ENCODE results near the gene SNAPC2.
"Not testable (repeated sequence)": the region's sequence is repeated elsewhere in the genome, so short reads cannot be mapped to it uniquely, and the experiment has no call there.

The SNAPC2 gene

GRCh38 chr19:7888145-7888825 lies 31.9 kb upstream of the SNAPC2 start, which contains the start of gene LRRC8E:
TSS of gene LRRC8E (plus strand) at chr19:7888510. CDS start at chr19:7895604, 7,094 bp downstream.
- DNase-seq (ENCODE audit: low spot score) = peak; percentile 80

- no peak for DNase-seq (ENCODE audit: low spot score)
These were observed 31.3 kb upstream of the SNAPC2 start for GRCh38 chr19:7888826-7889217.

- not testable (repeated sequence) for DNase-seq (ENCODE audit: low spot score)
These were observed 26.6 kb upstream of the SNAPC2 start for GRCh38 chr19:7893362-7894101.

DNA sequence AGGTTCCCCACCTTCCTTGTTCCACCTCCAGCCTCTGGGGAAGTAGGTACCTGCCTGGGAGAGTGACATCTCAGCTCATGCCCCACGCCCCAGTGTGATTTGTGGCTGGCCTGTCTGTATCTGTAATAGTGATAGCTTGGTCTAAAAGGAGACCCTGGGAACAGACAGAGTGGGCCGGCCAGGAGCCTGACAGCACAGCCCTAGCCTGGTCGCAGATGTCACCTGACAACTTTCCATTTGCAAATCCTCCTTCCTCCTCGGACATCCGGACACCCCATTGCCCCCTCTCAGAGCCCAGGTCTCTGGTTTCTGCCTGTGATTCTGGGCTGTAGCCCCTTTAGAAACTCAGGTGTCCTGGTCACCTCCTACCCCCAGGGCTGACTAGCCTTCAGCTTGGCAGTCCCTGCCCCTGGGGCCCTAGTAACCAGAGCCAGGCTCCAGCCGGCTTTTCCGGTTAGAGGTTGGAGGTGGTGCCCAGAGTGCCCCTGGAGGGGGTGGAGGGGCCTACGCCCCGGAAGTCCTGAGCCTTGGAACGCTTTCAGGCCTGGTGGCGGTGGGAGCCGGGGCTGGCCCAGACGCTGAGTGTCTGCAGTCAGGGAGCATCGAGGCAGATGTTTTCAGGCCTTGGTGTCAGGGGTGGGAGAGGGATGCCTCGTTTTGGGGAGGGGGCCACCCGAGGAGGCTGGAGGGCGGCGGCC lies 25.4 kb upstream of the SNAPC2 start:
- no peak for DNase-seq (ENCODE audit: low spot score)

- no peak for DNase-seq (ENCODE audit: low spot score)
These were observed 24.6 kb upstream of the SNAPC2 start for GRCh38 chr19:7895565-7895964.

DNA sequence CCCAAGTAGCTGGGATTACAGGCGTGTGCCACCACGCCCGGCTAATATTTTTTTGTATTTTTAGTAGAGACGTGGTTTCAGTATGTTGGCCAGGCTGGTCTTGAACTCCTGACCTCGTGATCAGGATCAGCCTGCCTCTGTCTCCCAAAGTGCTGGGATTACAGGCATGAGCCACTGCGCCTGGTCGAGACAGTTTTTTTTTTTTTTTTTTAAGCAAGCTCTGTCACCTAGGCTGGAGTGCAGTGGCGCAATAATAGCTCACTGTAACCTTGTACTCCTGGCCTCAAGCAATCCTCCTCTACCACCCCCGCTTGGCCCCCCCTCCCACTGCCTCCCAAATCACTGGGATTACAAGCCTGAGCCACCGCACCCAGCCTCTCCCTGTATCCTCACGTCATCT lies 22.8 kb upstream of the SNAPC2 start:
- no peak for DNase-seq (ENCODE audit: low spot score)

DNA sequence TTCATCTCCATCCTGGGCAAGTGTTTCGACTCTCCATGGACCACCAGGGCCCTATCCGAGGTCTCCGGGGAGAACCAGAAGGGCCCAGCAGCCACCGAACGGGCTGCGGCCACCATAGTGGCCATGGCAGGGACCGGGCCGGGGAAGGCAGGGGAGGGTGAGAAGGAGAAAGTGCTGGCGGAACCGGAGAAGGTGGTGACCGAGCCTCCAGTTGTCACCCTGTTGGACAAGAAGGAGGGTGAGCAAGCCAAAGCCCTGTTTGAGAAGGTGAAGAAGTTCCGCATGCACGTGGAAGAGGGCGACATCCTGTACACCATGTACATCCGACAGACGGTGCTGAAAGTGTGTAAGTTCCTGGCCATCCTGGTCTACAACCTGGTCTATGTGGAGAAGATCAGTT lies 21.2 kb upstream of the SNAPC2 start:
- DNase-seq (ENCODE audit: low spot score) = no peak

DNA sequence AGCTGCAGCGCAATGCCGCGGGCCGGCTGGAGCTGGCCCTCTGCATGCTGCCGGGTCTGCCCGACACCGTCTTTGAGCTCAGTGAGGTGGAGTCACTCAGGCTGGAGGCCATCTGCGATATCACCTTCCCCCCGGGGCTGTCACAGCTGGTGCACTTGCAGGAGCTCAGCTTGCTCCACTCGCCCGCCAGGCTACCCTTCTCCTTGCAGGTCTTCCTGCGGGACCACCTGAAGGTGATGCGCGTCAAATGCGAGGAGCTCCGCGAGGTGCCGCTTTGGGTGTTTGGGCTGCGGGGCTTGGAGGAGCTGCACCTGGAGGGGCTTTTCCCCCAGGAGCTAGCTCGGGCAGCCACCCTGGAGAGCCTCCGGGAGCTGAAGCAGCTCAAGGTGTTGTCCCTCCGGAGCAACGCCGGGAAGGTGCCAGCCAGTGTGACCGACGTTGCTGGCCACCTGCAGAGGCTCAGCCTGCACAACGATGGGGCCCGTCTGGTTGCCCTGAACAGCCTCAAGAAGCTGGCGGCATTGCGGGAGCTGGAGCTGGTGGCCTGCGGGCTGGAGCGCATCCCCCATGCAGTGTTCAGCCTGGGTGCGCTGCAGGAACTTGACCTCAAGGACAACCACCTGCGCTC lies 20.3 kb upstream of the SNAPC2 start:
- no peak for DNase-seq (ENCODE audit: low spot score)

DNA sequence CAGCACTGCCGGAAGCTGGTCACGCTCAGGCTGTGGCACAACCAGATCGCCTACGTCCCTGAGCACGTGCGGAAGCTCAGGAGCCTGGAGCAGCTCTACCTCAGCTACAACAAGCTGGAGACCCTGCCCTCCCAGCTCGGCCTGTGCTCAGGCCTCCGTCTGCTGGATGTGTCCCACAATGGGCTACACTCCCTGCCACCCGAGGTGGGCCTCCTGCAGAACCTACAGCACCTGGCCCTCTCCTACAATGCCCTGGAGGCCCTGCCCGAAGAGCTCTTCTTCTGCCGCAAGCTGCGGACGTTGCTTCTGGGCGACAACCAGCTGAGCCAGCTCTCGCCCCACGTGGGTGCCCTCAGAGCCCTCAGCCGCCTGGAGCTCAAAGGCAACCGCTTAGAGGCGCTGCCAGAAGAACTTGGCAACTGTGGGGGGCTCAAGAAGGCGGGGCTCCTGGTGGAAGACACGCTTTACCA lies 19.7 kb upstream of the SNAPC2 start:
- DNase-seq (ENCODE audit: low spot score) = no peak

DNA sequence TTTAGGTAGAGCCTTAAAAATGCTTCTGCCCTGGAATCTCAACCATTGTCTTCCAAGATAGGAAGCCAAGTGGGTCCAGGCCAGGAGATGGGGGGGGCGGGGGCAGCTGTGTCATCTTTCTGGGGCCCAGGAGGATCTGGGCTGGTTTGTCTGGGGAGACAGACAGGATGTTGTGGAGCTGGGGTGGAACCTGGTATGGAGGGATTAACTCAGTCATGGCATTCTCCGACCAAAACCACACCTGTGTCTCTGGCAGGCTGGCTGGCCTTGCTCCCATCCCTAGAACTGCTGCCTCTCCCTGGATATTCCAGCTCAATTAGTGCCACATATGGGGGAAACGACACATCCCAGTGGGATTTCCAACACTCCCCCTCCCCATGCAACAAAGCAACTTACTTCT lies 19.2 kb upstream of the SNAPC2 start:
- no peak for DNase-seq (ENCODE audit: low spot score)

- DNase-seq (ENCODE audit: low spot score) = no peak
These were observed 18.8 kb upstream of the SNAPC2 start for GRCh38 chr19:7901337-7901736.

GRCh38 chr19:7902796-7903243 lies 17.3 kb upstream of the SNAPC2 start:
- DNase-seq (ENCODE audit: low spot score) = no peak

DNA sequence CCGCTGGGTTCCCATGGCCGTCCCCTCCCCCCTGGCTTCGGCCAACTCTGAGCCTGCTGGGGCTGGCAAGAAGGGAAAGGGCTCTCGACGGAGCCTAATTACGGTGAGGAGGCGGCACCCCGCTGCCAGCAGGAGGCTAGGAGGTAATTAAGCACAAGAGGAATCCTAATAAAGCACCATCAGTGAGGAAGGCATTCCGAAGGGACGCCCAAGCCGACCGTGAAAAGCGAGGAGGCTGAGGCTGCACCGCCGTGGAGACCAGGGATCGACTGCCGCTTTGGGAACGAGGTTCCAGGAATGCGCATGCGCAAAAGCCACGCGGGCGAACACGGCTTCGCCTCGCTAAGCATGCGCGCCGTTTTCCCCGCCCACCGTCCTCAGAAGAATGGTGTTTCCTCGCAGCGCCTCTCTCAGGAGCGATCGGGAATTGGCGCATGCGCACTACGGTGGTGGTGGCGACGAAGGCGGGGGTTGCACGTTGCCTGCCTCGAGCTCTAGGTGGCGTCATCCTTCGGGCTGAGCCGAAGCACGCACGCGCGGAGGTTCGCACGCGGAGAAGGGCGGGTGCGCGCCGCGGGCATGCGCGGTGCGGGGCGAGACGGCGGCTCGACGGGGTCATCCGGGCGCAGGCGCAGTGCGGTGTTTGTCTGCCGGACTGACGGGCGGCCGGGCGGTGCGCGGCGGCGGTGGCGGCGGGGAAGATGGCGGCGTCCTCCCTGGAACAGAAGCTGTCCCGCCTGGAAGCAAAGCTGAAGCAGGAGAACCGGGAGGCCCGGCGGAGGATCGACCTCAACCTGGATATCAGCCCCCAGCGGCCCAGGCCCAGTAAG lies 16.7 kb upstream of the SNAPC2 start, which contains the start of gene MAP2K7:
MAP2K7 (plus strand) TSS at position 634 of the 830 bp plus-strand sequence; CDS start at position 702, 68 bp downstream.
- peak; percentile 100 for DNase-seq (ENCODE audit: low spot score)

GRCh38 chr19:7904074-7905020 lies 15.8 kb upstream of the SNAPC2 start:
- DNase-seq (ENCODE audit: low spot score) = peak; percentile 58

- no peak for DNase-seq (ENCODE audit: low spot score)
These were observed 14.9 kb upstream of the SNAPC2 start for GRCh38 chr19:7905268-7905667.

- no peak for DNase-seq (ENCODE audit: low spot score)
These were observed 14.3 kb upstream of the SNAPC2 start for GRCh38 chr19:7905859-7906258.

- DNase-seq (ENCODE audit: low spot score) = no peak
These were observed 13.0 kb upstream of the SNAPC2 start for GRCh38 chr19:7907122-7907521.

DNA sequence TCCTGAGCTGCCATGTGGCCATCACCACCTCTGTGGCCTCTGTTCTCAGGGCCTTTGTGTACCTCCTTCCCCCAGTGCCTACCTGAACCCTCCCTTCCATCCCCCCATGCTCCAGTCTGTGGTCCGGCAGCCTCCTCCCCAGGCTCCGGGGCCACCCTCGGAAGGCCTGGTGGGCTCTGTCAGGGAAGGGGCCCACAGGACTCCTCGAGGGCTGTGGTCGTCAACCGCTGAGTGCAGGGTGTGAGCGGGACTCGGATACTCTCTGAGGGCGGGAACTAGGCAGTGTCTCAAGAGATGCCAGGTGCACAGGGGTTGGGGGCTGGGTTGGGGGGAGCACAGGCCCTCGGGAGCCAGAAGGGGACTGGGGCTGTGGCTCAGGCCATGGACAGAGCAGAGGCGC lies 12.6 kb upstream of the SNAPC2 start:
- no peak for DNase-seq (ENCODE audit: low spot score)

GRCh38 chr19:7908078-7908699 lies 11.9 kb upstream of the SNAPC2 start:
- no peak for DNase-seq (ENCODE audit: low spot score)
